Parathyroid adenoma (tissue), 2 donors: ENCODE data around the gene DCUN1D2.

Source experiments
- H2AFZ ChIP-seq: fragments of 300-600 bp; sonication (generic); one replicate; pipeline ENCODE4 v1.7.0; 2017; ENCODE audit warnings: antibody characterized with exemption, mild to moderate bottlenecking
- H3K27ac ChIP-seq: fragments of 300-600 bp; sonication (generic); one replicate; pipeline ENCODE4 v1.7.0; 2017
- H3K27me3 ChIP-seq: fragments of 300-600 bp; sonication (generic); one replicate; pipeline ENCODE4 v1.7.0; 2017; ENCODE audit warnings: low read length; ENCODE audit not compliant: control insufficient read depth, insufficient read depth
- H3K36me3 ChIP-seq: fragments of 300-600 bp; sonication (generic); one replicate; pipeline ENCODE4 v1.7.0; 2017; ENCODE audit warnings: low read length; ENCODE audit not compliant: control insufficient read depth, insufficient read depth
- H3K4me1 ChIP-seq: fragments of 300-600 bp; sonication (generic); one replicate; pipeline ENCODE4 v1.7.0; 2017; ENCODE audit warnings: control low read depth
- H3K4me2 ChIP-seq: fragments of 300-600 bp; sonication (generic); one replicate; pipeline ENCODE4 v1.7.0; 2017; ENCODE audit warnings: low read length
- H3K4me3 ChIP-seq: fragments of 300-600 bp; sonication (generic); one replicate; pipeline ENCODE4 v1.7.0; 2017; ENCODE audit warnings: low read depth, low read length
- H3K79me2 ChIP-seq: fragments of 300-600 bp; sonication (generic); one replicate; pipeline ENCODE4 v1.7.0; 2017; ENCODE audit warnings: control low read depth
- H3K9ac ChIP-seq: fragments of 300-600 bp; sonication (generic); one replicate; pipeline ENCODE4 v1.7.0; 2017; ENCODE audit warnings: mild to moderate bottlenecking
- H3K9me3 ChIP-seq: fragments of 300-600 bp; sonication (generic); one replicate; pipeline ENCODE4 v1.7.0; 2017; ENCODE audit warnings: low read length; ENCODE audit not compliant: control insufficient read depth
- TF ChIP-seq, protein P1 (sequence below): fragments of 300-600 bp; sonication (generic); IDR thresholded peaks from one replicate; pipeline ENCODE4 v1.7.0; 2017; ENCODE audit warnings: antibody characterized with exemption, mild to moderate bottlenecking
- donor health status: primary hyperparathyroidism.

DCUN1D2 gene

DNA sequence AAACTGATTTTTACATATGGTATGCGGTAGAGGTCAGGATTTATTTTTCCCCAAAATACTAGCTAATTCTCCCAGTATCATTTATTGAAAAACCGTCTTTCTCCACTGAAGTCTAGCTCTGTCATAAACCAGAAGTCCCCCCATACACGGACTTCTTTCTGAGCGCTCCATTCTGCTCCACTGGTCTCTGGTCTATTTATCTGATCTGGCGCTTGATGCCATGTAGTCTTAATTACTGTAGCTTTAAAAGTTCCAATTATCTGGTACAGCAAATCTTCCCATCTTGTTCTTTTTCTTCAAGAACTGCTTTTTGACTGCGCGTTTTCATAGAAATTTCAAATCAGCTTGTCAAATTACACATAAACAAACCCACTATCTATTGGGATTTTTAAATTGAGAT lies 13.7 kb downstream of the DCUN1D2 start:
- Histone ChIP-seq H3K4me1 (no peaks in the 10 kb centered on the region), H3K9me3 (no peaks in the 10 kb centered on the region), H3K4me3 (no peak overlapping the region), H3K36me3 (no peaks in the 10 kb centered on the region), H2AFZ (no peak overlapping the region), H3K27me3 (no peaks in the 10 kb centered on the region), H3K9ac (no peak overlapping the region), H3K79me2 (no peaks in the 10 kb centered on the region), H3K4me2 (no peak overlapping the region), H3K27ac (no peak overlapping the region)
- TF ChIP-seq, protein P1, sequence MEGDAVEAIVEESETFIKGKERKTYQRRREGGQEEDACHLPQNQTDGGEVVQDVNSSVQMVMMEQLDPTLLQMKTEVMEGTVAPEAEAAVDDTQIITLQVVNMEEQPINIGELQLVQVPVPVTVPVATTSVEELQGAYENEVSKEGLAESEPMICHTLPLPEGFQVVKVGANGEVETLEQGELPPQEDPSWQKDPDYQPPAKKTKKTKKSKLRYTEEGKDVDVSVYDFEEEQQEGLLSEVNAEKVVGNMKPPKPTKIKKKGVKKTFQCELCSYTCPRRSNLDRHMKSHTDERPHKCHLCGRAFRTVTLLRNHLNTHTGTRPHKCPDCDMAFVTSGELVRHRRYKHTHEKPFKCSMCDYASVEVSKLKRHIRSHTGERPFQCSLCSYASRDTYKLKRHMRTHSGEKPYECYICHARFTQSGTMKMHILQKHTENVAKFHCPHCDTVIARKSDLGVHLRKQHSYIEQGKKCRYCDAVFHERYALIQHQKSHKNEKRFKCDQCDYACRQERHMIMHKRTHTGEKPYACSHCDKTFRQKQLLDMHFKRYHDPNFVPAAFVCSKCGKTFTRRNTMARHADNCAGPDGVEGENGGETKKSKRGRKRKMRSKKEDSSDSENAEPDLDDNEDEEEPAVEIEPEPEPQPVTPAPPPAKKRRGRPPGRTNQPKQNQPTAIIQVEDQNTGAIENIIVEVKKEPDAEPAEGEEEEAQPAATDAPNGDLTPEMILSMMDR: no peak

DNA sequence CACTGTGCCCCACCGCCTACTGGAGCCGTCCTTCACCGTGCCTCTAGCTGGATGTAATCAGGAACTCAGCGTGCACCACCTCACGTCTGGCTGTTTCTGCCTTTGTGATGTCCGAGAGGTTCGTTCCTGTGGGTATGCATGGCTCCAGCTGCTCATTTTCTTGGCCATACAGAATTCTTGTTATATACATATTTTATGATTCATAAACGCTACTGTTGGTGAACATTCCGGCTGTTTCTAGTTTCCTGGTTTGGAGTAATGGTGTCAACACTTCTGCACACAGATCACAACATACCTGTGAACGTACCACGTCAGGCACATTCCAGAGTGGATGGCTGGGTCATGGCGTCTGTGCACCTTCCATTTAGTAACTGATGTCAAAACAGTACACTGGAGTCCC lies 14.6 kb downstream of the DCUN1D2 start:
- TF ChIP-seq, protein P1: no peak
- no peaks in the 10 kb centered on the region for H3K79me2 ChIP-seq
- no peaks in the 10 kb centered on the region for H3K4me1 ChIP-seq
- H3K27ac ChIP-seq: no peak overlapping the region
- H3K9ac ChIP-seq: no peak overlapping the region
- no peaks in the 10 kb centered on the region for H3K36me3 ChIP-seq
- no peak overlapping the region for H2AFZ ChIP-seq
- H3K4me3 ChIP-seq: no peak overlapping the region
- no peak overlapping the region for H3K4me2 ChIP-seq
- H3K9me3 ChIP-seq: no peaks in the 10 kb centered on the region
- H3K27me3 ChIP-seq: no peaks in the 10 kb centered on the region

DNA sequence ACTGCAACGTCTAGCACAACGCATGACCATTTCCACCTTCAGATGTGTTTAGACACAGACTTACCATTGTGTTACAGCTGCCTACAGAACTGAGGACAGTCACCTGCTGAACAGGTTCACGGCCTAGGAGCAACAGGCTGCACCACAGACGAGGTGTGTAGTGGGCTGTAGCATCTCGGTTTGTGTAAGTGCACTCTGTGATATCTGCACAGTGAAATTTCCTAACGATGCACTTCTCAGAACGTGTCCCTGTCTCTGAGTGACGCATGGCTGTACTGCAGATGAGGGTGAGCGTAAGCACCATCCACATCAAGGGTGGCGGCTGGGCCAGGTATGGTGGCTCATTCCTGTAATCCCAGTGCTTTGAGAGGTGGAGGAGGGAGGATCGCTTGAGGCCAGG lies 15.2 kb downstream of the DCUN1D2 start:
- no peak overlapping the region for H2AFZ ChIP-seq
- no peaks in the 10 kb centered on the region for H3K79me2 ChIP-seq
- H3K4me3 ChIP-seq: no peak overlapping the region
- no peak overlapping the region for H3K4me2 ChIP-seq
- H3K4me1 ChIP-seq: no peaks in the 10 kb centered on the region
- TF ChIP-seq, protein P1: no peak
- H3K27me3 ChIP-seq: no peaks in the 10 kb centered on the region
- H3K36me3 ChIP-seq: no peaks in the 10 kb centered on the region
- no peak overlapping the region for H3K9ac ChIP-seq
- H3K9me3 ChIP-seq: no peaks in the 10 kb centered on the region
- no peak overlapping the region for H3K27ac ChIP-seq

DNA sequence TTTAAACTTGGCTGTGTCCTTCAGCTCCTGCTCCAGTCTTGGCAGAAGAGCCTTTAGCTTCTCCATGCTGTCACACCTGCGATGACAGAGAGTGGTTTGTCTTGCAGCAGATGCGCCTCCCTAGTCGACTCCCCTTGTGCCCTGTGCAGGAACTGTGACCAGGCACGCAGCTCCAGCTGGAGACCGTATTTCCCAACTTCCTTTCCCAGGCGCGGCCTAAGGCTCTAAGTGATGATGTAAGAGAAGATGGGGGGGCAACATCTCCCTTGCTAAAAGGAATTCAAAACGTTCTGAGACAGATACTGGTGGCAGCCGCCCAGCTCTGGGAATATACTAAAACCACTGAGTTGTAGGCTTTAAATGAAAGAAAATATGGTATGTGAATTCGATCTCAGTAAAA lies 16.3 kb downstream of the DCUN1D2 start:
- Histone ChIP-seq H3K4me2 (no peak overlapping the region), H2AFZ (no peak overlapping the region), H3K36me3 (no peaks in the 10 kb centered on the region), H3K9me3 (no peaks in the 10 kb centered on the region), H3K79me2 (no peaks in the 10 kb centered on the region), H3K9ac (no peak overlapping the region), H3K4me3 (no peak overlapping the region), H3K27ac (no peak overlapping the region), H3K27me3 (no peaks in the 10 kb centered on the region), H3K4me1 (no peaks in the 10 kb centered on the region)
- TF ChIP-seq, protein P1: no peak

DNA sequence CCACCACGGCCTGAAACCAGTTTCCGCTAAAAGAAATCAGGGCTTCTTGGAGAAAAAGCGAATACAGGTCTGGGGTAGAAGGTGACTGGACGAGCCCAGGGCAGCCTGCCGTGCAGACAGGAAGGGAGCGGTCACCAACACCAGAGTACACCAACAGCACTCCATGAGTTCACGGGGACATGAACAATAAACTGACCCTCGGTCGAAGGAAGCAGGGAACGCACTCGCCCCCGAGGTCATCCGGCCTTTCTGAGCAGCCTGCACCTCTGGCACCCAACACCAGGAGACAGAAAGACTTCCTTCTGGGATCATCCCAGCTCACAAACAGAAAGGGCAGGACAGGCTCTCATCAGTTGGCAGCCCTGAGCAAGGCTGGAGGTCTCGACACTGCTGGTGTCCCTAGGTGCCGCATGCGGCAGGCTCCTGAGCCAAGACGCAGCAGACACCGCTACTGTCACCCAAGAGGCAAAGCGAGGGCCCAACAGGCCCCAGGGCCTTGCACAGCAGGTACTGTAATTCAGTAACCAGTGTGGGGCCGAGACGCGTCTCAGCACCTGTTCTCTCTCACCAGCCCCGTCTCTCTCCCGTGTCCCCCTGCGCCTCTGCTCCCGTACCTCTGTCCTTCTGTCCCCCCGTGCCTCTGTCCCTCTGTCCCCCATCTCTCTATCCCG lies 18.0 kb downstream of the DCUN1D2 start:
- H3K27ac ChIP-seq: no peak overlapping the region
- no peak overlapping the region for H2AFZ ChIP-seq
- no peaks in the 10 kb centered on the region for H3K4me1 ChIP-seq
- no peak overlapping the region for H3K4me3 ChIP-seq
- TF ChIP-seq, protein P1: no peak
- H3K4me2 ChIP-seq: no peak overlapping the region
- no peak overlapping the region for H3K9ac ChIP-seq
- H3K36me3 ChIP-seq: no peaks in the 10 kb centered on the region
- no peaks in the 10 kb centered on the region for H3K27me3 ChIP-seq
- H3K79me2 ChIP-seq: no peaks in the 10 kb centered on the region
- no peaks in the 10 kb centered on the region for H3K9me3 ChIP-seq
